HEK293 (cell line): ENCODE results near the gene ERI3.

Experiments used
- AEBP2 ChIP-seq: fragments of 450-650 bp; formaldehyde crosslinking; IDR thresholded peaks from 2 replicates; pipeline ENCODE4 v1.5.1; 2016; ENCODE audit warnings: missing biosample characterization, missing genetic modification characterization, borderline replicate concordance
- BCL6B ChIP-seq: fragments of 450-650 bp; formaldehyde crosslinking; IDR thresholded peaks from 2 replicates; pipeline ENCODE4 v1.5.1; 2017; ENCODE audit warnings: missing biosample characterization, missing genetic modification characterization
- CTCF ChIP-seq: fragments of 450-650 bp; formaldehyde crosslinking; IDR thresholded peaks from 2 replicates; pipeline ENCODE4 v1.5.1; 2016; ENCODE audit warnings: missing biosample characterization, missing genetic modification characterization
- HOXC10 ChIP-seq: sonication (generic); formaldehyde crosslinking; IDR thresholded peaks from 2 replicates; pipeline ENCODE4 v1.8.1; 2023; ENCODE audit warnings: mild to moderate bottlenecking, missing genetic modification reagents
- INSM2 ChIP-seq: fragments of 450-650 bp; formaldehyde crosslinking; IDR thresholded peaks from 2 replicates; pipeline ENCODE4 v1.5.1; 2016; ENCODE audit warnings: missing biosample characterization, missing genetic modification characterization
- KLF16 ChIP-seq: fragments of 450-650 bp; formaldehyde crosslinking; IDR thresholded peaks from 2 replicates; pipeline ENCODE4 v1.5.1; 2017; ENCODE audit warnings: missing biosample characterization, missing genetic modification characterization
- OSR2 ChIP-seq: fragments of 450-650 bp; formaldehyde crosslinking; IDR thresholded peaks from 2 replicates; pipeline ENCODE4 v1.5.1; 2016; ENCODE audit warnings: missing biosample characterization, missing genetic modification characterization
- OVOL3 ChIP-seq: fragments of 450-650 bp; formaldehyde crosslinking; IDR thresholded peaks from 2 replicates; pipeline ENCODE4 v1.5.1; 2016; ENCODE audit warnings: missing biosample characterization, missing genetic modification characterization
- PBX3 ChIP-seq: sonication (generic); formaldehyde crosslinking; IDR thresholded peaks from 2 replicates; pipeline ENCODE4 v1.8.1; 2022; ENCODE audit warnings: mild to moderate bottlenecking, moderate library complexity, missing genetic modification reagents
- SCRT1 ChIP-seq: fragments of 450-650 bp; formaldehyde crosslinking; IDR thresholded peaks from 2 replicates; pipeline ENCODE4 v1.5.1; 2016; ENCODE audit warnings: missing biosample characterization, missing genetic modification characterization, borderline replicate concordance
- ZFP37 ChIP-seq: fragments of 450-650 bp; formaldehyde crosslinking; IDR thresholded peaks from 2 replicates; pipeline ENCODE4 v1.5.1; 2016; ENCODE audit warnings: missing biosample characterization, missing genetic modification characterization
- ZNF10 ChIP-seq: fragments of 450-650 bp; formaldehyde crosslinking; IDR thresholded peaks from 2 replicates; pipeline ENCODE4 v1.5.1; 2017; ENCODE audit warnings: missing biosample characterization, missing genetic modification characterization
- ZNF146 ChIP-seq: fragments of 450-650 bp; formaldehyde crosslinking; IDR thresholded peaks from 2 replicates; pipeline ENCODE4 v1.5.1; 2016; ENCODE audit warnings: missing biosample characterization, missing genetic modification characterization
- ZNF184 ChIP-seq: fragments of 450-650 bp; IDR thresholded peaks from 2 replicates; pipeline ENCODE4 v1.5.1; 2018; ENCODE audit warnings: missing biosample characterization, mild to moderate bottlenecking, missing genetic modification characterization
- ZNF2 ChIP-seq: fragments of 450-650 bp; formaldehyde crosslinking; IDR thresholded peaks from 2 replicates; pipeline ENCODE4 v1.5.1; 2016; ENCODE audit warnings: missing biosample characterization, missing genetic modification characterization
- ZNF223 ChIP-seq: fragments of 450-650 bp; formaldehyde crosslinking; IDR thresholded peaks from 2 replicates; pipeline ENCODE4 v1.5.1; 2016; ENCODE audit warnings: missing biosample characterization, missing genetic modification characterization
- ZNF239 ChIP-seq: fragments of 450-650 bp; formaldehyde crosslinking; IDR thresholded peaks from 2 replicates; pipeline ENCODE4 v1.5.1; 2016; ENCODE audit warnings: missing biosample characterization, missing genetic modification characterization
- ZNF350 ChIP-seq: fragments of 450-650 bp; formaldehyde crosslinking; IDR thresholded peaks from 2 replicates; pipeline ENCODE4 v1.5.0; 2017; ENCODE audit warnings: missing biosample characterization, mild to moderate bottlenecking, missing genetic modification characterization
- ZNF362 ChIP-seq: fragments of 450-650 bp; formaldehyde crosslinking; IDR thresholded peaks from 2 replicates; pipeline ENCODE4 v1.5.1; 2016; ENCODE audit warnings: missing biosample characterization, missing genetic modification characterization
- ZNF366 ChIP-seq: fragments of 450-650 bp; formaldehyde crosslinking; conservative IDR thresholded peaks from 2 replicates; pipeline ENCODE4 v1.5.1; 2016; ENCODE audit warnings: missing biosample characterization, missing genetic modification characterization
- ZNF391 ChIP-seq: fragments of 450-650 bp; formaldehyde crosslinking; IDR thresholded peaks from 2 replicates; pipeline ENCODE4 v1.5.1; 2016; ENCODE audit warnings: low read depth, missing biosample characterization, missing genetic modification characterization, borderline replicate concordance
- ZNF426 ChIP-seq: fragments of 450-650 bp; formaldehyde crosslinking; IDR thresholded peaks from 2 replicates; pipeline ENCODE4 v1.5.1; 2017; ENCODE audit warnings: missing biosample characterization, missing genetic modification characterization, mild to moderate bottlenecking, inconsistent platforms, moderate library complexity
- ZNF449 ChIP-seq: fragments of 450-650 bp; formaldehyde crosslinking; IDR thresholded peaks from 2 replicates; pipeline ENCODE4 v1.5.1; 2017; ENCODE audit warnings: missing biosample characterization, mild to moderate bottlenecking, missing genetic modification characterization, moderate library complexity
- ZNF48 ChIP-seq: fragments of 450-650 bp; formaldehyde crosslinking; IDR thresholded peaks from 2 replicates; pipeline ENCODE4 v1.5.1; 2016; ENCODE audit warnings: missing biosample characterization, missing genetic modification characterization
- ZNF501 ChIP-seq: fragments of 450-650 bp; formaldehyde crosslinking; IDR thresholded peaks from 2 replicates; pipeline ENCODE4 v1.5.1; 2016; ENCODE audit warnings: missing biosample characterization, missing genetic modification characterization
- ZNF549 ChIP-seq: fragments of 450-650 bp; IDR thresholded peaks from 2 replicates; pipeline ENCODE4 v1.5.1; 2018; ENCODE audit warnings: missing biosample characterization, missing genetic modification characterization, mild to moderate bottlenecking, inconsistent platforms, moderate library complexity
- ZNF580 ChIP-seq: fragments of 450-650 bp; formaldehyde crosslinking; IDR thresholded peaks from 2 replicates; pipeline ENCODE4 v1.5.1; 2016; ENCODE audit warnings: missing biosample characterization, missing genetic modification characterization
- ZNF624 ChIP-seq: fragments of 450-650 bp; formaldehyde crosslinking; IDR thresholded peaks from 2 replicates; pipeline ENCODE4 v1.5.1; 2017; ENCODE audit warnings: missing biosample characterization, missing genetic modification characterization
- ZNF701 ChIP-seq: fragments of 450-650 bp; formaldehyde crosslinking; IDR thresholded peaks from 2 replicates; pipeline ENCODE4 v1.5.1; 2016; ENCODE audit warnings: missing biosample characterization, missing genetic modification characterization
- ZSCAN23 ChIP-seq: fragments of 450-650 bp; formaldehyde crosslinking; IDR thresholded peaks from 2 replicates; pipeline ENCODE4 v1.5.1; 2016; ENCODE audit warnings: missing biosample characterization, missing genetic modification characterization

Gene ERI3

GRCh38 chr1:44237721-44238457, 117.2 kb downstream of the ERI3 start (continued):
- TF ChIP-seq CTCF (tag by site-specific recombination) (peak; percentile 94), KLF16 (peak; percentile 95), ZNF366 (tag by site-specific recombination) (no peak), ZNF10 (tag by site-specific recombination) (peak; percentile 59; the same call in 1 of the 2 replicates), ZNF701 (tag by site-specific recombination) (no peak), ZNF449 (peak; percentile 29; the same call in 1 of the 2 replicates), ZNF501 (tag by site-specific recombination) (peak; percentile 94), ZNF184 (tag by site-specific recombination) (no peak), HOXC10 (CRISPR knock-in tag) (no peak), ZNF223 (no peak), AEBP2 (no peak), ZSCAN23 (tag by site-specific recombination) (no peak), ZNF146 (no peak), ZNF580 (tag by site-specific recombination) (peak; percentile 91), OVOL3 (tag by site-specific recombination) (peak; percentile 53; the same call in 1 of the 2 replicates), ZNF362 (tag by site-specific recombination) (no peak), ZNF350 (tag by site-specific recombination) (no peak), ZNF426 (tag by site-specific recombination) (no peak), ZNF624 (tag by site-specific recombination) (no peak), ZNF239 (tag by site-specific recombination) (no peak), INSM2 (tag by site-specific recombination) (peak; percentile 68; the same call in 1 of the 2 replicates), ZNF549 (no peak), OSR2 (tag by site-specific recombination) (peak; percentile 87), ZNF391 (peak; percentile 90; the same call in 1 of the 2 replicates), ZNF2 (tag by site-specific recombination) (peak; percentile 94), ZNF48 (tag by site-specific recombination) (no peak), ZFP37 (tag by site-specific recombination) (0 out of 2 replicates have a peak, but pooled peaks have one; percentile 20), SCRT1 (no peak), BCL6B (tag by site-specific recombination) (no peak), PBX3 (no peak)
